Stimulated activated CD8-positive, alpha-beta memory T cell treated with anti-CD3 and anti-CD28 coated beads, Interleukin-7, amount 100 ng/mL, for 1 hour (primary cell): ENCODE data around the gene FGF11.
"Not testable (repeated sequence)": the region's sequence is repeated elsewhere in the genome, so short reads cannot be mapped to it uniquely, and the experiment has no call there.

Experiments used
- DNase-seq, 2 donors: peaks; one replicate each; pipeline ENCODE4 v3.0.0-alpha.2; 2020; ENCODE audit warnings: low read depth in 2 of 2

FGF11 gene

GRCh38 chr17:7460850-7461660 lies 21.7 kb downstream of the FGF11 start:
- no peak for DNase-seq

GRCh38 chr17:7462474-7463371 lies 23.4 kb downstream of the FGF11 start:
- DNase-seq, result no peak

GRCh38 chr17:7463372-7463846 lies 24.1 kb downstream of the FGF11 start:
- DNase-seq, result no peak

- no peak for DNase-seq
Observed at GRCh38 chr17:7464081-7464480, 24.8 kb downstream of the FGF11 start.

- DNase-seq, result no peak
Observed at GRCh38 chr17:7465597-7466275, 26.4 kb downstream of the FGF11 start.

GRCh38 chr17:7466318-7466638 lies 27.0 kb downstream of the FGF11 start:
- no peak for DNase-seq

GRCh38 chr17:7466639-7467341 lies 27.5 kb downstream of the FGF11 start:
- DNase-seq, result no peak

- no peak for DNase-seq
Observed at GRCh38 chr17:7467498-7467897, 28.2 kb downstream of the FGF11 start.

GRCh38 chr17:7468290-7468689 lies 29.0 kb downstream of the FGF11 start:
- no peak for DNase-seq

GRCh38 chr17:7468804-7469389 lies 29.6 kb downstream of the FGF11 start:
- no peak for DNase-seq

GRCh38 chr17:7469843-7470242 lies 30.5 kb downstream of the FGF11 start:
- not testable (repeated sequence) for DNase-seq

- DNase-seq, result not testable (repeated sequence)
Observed at GRCh38 chr17:7470457-7470973, 31.2 kb downstream of the FGF11 start.

GRCh38 chr17:7471729-7472128 lies 32.4 kb downstream of the FGF11 start:
- no peak for DNase-seq

GRCh38 chr17:7474767-7475166 lies 35.5 kb downstream of the FGF11 start:
- DNase-seq, result not testable (repeated sequence)

- DNase-seq, result no peak
Observed at GRCh38 chr17:7475764-7476422, 36.6 kb downstream of the FGF11 start.

- no peak for DNase-seq
Observed at GRCh38 chr17:7476494-7476893, 37.2 kb downstream of the FGF11 start.

- DNase-seq, result no peak
Observed at GRCh38 chr17:7476951-7477350, 37.6 kb downstream of the FGF11 start.

- no peak for DNase-seq
Observed at GRCh38 chr17:7477392-7478275, 38.3 kb downstream of the FGF11 start.
